Measurements from ENCODE around the gene INTS11. TPM values are rescaled to one million over a fixed set of nuclear protein-coding genes. Genes with fewer than 3 reads are reported as not detected.
"Not testable (repeated sequence)": the region's sequence is repeated elsewhere in the genome, so short reads cannot be mapped to it uniquely, and the experiment has no call there.

Gene INTS11
- total RNA-seq, 4 donors from 2014 or later = 61.5 to 82.0 (median 63.6) TPM

DNA sequence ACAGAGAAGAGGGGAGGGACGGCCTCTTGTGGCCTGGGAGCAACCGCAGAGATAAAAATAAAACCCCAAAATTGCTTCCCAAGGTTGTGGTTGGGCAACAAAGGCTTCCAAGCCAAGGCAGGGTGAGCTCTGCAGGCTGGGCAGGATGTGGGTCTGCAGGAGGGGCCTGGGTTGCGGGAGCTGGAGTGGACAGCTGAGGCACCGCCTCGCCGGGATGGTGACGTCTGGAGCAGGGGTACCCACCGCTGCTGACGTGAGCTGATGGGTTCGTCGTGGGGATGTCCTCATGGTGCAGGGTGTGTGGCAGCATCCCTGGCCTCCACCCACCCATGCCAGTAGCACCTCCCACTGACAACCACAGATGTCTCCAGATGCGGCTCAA lies 46.9 kb upstream of the INTS11 start:
- intact Hi-C loops (cut with DNase I) = no loop called here
- Histone ChIP-seq H3K36me3 (peaks cover 0 to 20% (median 0%) of the 10 kb centered on the region in 3 donors), H3K27me3 (no peaks in the 10 kb centered on the region), H3K27ac (no peak overlapping the region), H3K4me3 (no peak overlapping the region), H3K9me3 (no peaks in the 10 kb centered on the region), H3K4me1 (peaks cover 26 to 48% (median 34%) of the 10 kb centered on the region in 3 donors)
- DNase-seq = no peak
- TF ChIP-seq, protein P1, sequence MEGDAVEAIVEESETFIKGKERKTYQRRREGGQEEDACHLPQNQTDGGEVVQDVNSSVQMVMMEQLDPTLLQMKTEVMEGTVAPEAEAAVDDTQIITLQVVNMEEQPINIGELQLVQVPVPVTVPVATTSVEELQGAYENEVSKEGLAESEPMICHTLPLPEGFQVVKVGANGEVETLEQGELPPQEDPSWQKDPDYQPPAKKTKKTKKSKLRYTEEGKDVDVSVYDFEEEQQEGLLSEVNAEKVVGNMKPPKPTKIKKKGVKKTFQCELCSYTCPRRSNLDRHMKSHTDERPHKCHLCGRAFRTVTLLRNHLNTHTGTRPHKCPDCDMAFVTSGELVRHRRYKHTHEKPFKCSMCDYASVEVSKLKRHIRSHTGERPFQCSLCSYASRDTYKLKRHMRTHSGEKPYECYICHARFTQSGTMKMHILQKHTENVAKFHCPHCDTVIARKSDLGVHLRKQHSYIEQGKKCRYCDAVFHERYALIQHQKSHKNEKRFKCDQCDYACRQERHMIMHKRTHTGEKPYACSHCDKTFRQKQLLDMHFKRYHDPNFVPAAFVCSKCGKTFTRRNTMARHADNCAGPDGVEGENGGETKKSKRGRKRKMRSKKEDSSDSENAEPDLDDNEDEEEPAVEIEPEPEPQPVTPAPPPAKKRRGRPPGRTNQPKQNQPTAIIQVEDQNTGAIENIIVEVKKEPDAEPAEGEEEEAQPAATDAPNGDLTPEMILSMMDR (IDR thresholded peaks at IDR 0.05) = no peak
- TF ChIP-seq POLR2A (IDR thresholded peaks at IDR 0.05) = no peak
- 37 to 79% methylated on average over 2 to 10 of the region's 12 CpGs for WGBS, 2 donors

DNA sequence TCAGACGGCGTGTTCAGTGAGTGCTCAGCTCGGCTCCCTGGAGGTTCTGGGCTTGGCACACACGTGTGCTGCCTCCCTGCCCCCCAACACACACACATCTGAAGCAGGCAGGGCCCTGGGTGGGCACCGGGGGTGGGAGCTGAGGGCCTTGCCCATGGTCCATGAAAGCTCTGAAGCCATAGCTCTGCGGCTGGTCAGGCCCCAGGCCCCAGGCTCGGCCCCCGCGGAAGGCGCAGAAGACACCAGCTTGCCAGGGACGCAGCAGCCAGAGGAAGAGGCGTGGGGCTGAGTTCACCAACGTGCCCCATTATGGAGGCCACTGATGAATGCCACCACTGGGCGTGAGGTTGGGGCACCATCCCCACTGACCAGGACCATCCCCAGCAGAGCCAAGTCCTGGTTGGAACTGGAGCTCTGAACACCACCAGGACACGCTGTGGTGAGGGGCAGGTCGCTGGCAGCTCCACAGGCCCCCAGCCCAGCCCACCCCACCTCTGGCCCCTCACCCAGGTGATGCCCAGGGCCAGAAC lies 46.4 kb upstream of the INTS11 start:
- no peak overlapping the region for H3K27ac ChIP-seq
- TF ChIP-seq, protein P1 (IDR thresholded peaks at IDR 0.05) = no peak
- TF ChIP-seq POLR2A (IDR thresholded peaks at IDR 0.05) = no peak
- no peaks in the 10 kb centered on the region for H3K9me3 ChIP-seq
- no peaks in the 10 kb centered on the region for H3K27me3 ChIP-seq
- H3K4me3 ChIP-seq = no peak overlapping the region
- 76% methylated on average over 3 of the region's 16 CpGs; no CpG with 5 or more reads in 1 of the 2 donors for WGBS, 2 donors
- H3K36me3 ChIP-seq = peaks cover 0 to 20% (median 0%) of the 10 kb centered on the region in 3 donors
- intact Hi-C loops (cut with DNase I) = no loop called here
- DNase-seq = no peak
- H3K4me1 ChIP-seq = peaks cover 23 to 43% (median 29%) of the 10 kb centered on the region in 3 donors

DNA sequence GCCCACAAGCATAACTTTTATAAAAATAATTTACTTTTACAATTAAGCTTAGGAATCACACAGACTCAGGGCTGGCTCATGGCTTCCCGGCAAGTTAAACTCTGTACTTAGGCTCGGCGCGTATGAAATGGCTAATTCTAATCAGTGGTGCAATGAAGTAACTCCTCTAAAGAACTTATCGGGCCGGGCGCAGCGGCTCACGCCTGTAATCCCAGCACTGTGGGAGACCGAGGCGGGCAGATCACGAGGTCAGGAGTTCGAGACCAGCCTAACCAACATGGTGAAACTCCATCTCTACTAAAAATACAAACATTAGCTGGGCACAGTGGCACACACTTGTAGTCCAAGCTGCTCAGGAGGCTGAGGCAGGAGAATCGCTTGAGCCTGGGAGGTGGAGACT lies 45.6 kb upstream of the INTS11 start:
- Histone ChIP-seq H3K4me1 (peaks cover 21 to 39% (median 29%) of the 10 kb centered on the region in 3 donors), H3K36me3 (peaks cover 0 to 20% (median 0%) of the 10 kb centered on the region in 3 donors)
- H3K27ac ChIP-seq; H3K9me3 ChIP-seq; DNase-seq; H3K27me3 ChIP-seq; H3K4me3 ChIP-seq; intact Hi-C loops (cut with DNase I): not testable (repeated sequence)
- 83 to 91% methylated on average over 14 of the region's 14 CpGs for WGBS, 2 donors

DNA sequence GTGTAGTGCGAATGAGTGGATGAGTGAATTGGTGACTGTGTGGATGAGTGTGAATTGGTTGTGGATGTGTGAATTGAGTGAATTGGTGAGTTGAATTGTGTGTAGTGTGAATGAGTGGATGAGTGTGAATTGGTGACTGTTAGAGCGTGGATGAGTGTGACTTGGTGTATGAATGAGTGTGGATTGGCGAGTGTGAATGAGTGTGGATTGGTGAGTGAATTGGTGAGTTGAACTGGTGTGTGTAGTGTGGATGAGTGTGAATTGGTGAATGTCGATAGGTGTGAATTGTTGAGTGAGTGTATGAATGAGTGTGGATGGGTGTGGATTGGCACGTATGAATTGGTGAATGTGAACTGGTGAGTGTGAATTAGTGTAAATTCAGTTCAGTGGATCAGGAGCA lies 42.9 kb upstream of the INTS11 start:
- peaks cover 0 to under 1% (median 0%) of the 10 kb centered on the region in 3 donors for H3K36me3 ChIP-seq
- no peak for DNase-seq
- intact Hi-C loops (cut with DNase I) = no loop called here
- no peak overlapping the region for H3K27ac ChIP-seq
- WGBS, 2 donors = 93 to 94% methylated on average over 5 of the region's 5 CpGs
- H3K27me3 ChIP-seq = no peaks in the 10 kb centered on the region
- peaks cover 6 to 15% (median 10%) of the 10 kb centered on the region in 3 donors for H3K4me1 ChIP-seq
- H3K4me3 ChIP-seq = no peak overlapping the region
- TF ChIP-seq, protein P1 (IDR thresholded peaks at IDR 0.05) = no peak
- TF ChIP-seq POLR2A (IDR thresholded peaks at IDR 0.05) = no peak
- H3K9me3 ChIP-seq = no peaks in the 10 kb centered on the region

DNA sequence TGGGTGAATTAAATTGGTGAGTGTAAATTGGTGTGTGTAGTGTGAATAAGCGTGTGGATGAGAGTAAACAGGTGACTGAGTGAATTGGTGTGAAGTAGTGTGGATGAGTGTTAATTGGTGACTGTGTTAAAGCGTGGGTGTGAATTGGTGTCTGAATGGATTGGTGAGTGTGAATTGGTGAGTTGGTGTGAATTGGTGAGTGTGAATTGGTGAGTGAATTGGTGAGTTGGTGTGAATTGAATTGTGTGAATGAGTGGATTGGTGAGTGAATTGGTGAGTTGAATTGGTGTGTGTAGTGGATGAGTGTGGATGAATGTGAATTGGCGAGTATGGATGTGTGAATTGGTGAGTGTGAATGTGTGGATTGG lies 42.2 kb upstream of the INTS11 start:
- Histone ChIP-seq H3K27ac (no peak overlapping the region), H3K9me3 (no peaks in the 10 kb centered on the region), H3K36me3 (no peaks in the 10 kb centered on the region), H3K4me3 (no peak overlapping the region), H3K27me3 (peaks cover 0 to under 1% (median 0%) of the 10 kb centered on the region in 4 donors), H3K4me1 (peaks cover 1 to 15% (median 6%) of the 10 kb centered on the region in 3 donors)
- intact Hi-C loops (cut with DNase I) = no loop called here
- no peak for DNase-seq
- WGBS, 2 donors = 86 to 93% methylated on average over 3 of the region's 3 CpGs
- no peak for TF ChIP-seq POLR2A (IDR thresholded peaks at IDR 0.05)
- TF ChIP-seq, protein P1 (IDR thresholded peaks at IDR 0.05) = no peak
